Heart left ventricle (tissue), 16 donors: ENCODE data around the gene CDRT15L2. TPM values are rescaled to one million over a fixed set of nuclear protein-coding genes. Genes with fewer than 3 reads are reported as not detected.
"Not testable (repeated sequence)": the region's sequence is repeated elsewhere in the genome, so short reads cannot be mapped to it uniquely, and the experiment has no call there.

Experiments used
- ATAC-seq, 4 donors: fragments of 200-7000 bp; cut with Tn5 transposase; one replicate each; pipeline ENCODE4 v1.9.1; 2020 to 2022; ENCODE audit warnings: moderate library complexity in 4 of 4, mild to moderate bottlenecking in 3 of 4, moderate number of reproducible peaks in 1 of 4
- DNase-seq, 5 donors: peaks; one replicate each; pipeline ENCODE4 v3.0.0-alpha.2; 2020
- H3K27ac ChIP-seq, 12 donors: fragments of 200-600 bp; sonication (generic) in 4 of 12; one replicate each; pipeline versions ENCODE4 v1.5.0 to v1.8.0; 2016 to 2022; ENCODE audit warnings: mild to moderate bottlenecking in 2 of 12
- H3K27me3 ChIP-seq, 9 donors: fragments of 200-600 bp; sonication (generic) in 2 of 9; one replicate each; pipeline versions ENCODE4 v1.5.1 to v1.8.0; 2016 to 2022; ENCODE audit warnings: mild to moderate bottlenecking in 3 of 9
- H3K36me3 ChIP-seq, 9 donors: fragments of 200-600 bp; sonication (generic) in 2 of 9; one replicate each; pipeline versions ENCODE4 v1.5.0 to v1.8.0; 2018 to 2022; ENCODE audit warnings: mild to moderate bottlenecking in 2 of 9
- H3K4me1 ChIP-seq, 12 donors: fragments of 200-600 bp; sonication (generic) in 4 of 12; one replicate each; pipeline versions ENCODE4 v1.5.0 to v1.8.0; 2016 to 2022; ENCODE audit warnings: mild to moderate bottlenecking in 3 of 12
- H3K4me3 ChIP-seq, 12 donors: fragments of 200-600 bp; sonication (generic) in 4 of 12; one replicate each; pipeline versions ENCODE4 v1.5.0 to v1.8.0; 2017 to 2022; ENCODE audit warnings: mild to moderate bottlenecking in 9 of 12, moderate library complexity in 4 of 12
- H3K9me3 ChIP-seq, 12 donors: fragments of 200-600 bp; sonication (generic) in 4 of 12; one replicate each; pipeline versions ENCODE4 v1.5.0 to v1.8.0; 2016 to 2022; ENCODE audit warnings: mild to moderate bottlenecking in 1 of 12
- WGBS, 4 donors: extraction: QIAGEN DNeasy Blood & Tissue Kit in 2 of 4; methylation state at CpG; one replicate each; pipeline versions ENCODE4 v1.1.5 to v1.1.7; 2013 to 2018; 5-methylcytosine and 5-hydroxymethylcytosine counted together
- intact Hi-C, 10 donors: fragments of 100-400 bp; cut with DNase I; formaldehyde crosslinking; loops; one replicate each; pipeline versions ENCODE4 v1.11.1 to v1.14.2; 2022
- long read RNA-seq, 3 donors: library from polyadenylated mRNA; unstranded; transcript quantifications; one replicate each; pipeline ENCODE4 v2.0.0, GENCODE V29; 2020 to 2021
- polyA plus RNA-seq, 2 donors: library from polyadenylated mRNA; stranded (reverse); fragments of 200-250 nt; gene quantifications; one replicate each; pipeline ENCODE4 v1.2.3, GENCODE V29; 2013
- total RNA-seq, 9 donors: library from RNA; depleted of rRNA in 2 of 9; stranded (reverse); fragments of >200 nt in 2 of 9; fragmentation: NEBNext Ultra II Directional in 3 of 9; extraction: Animal tissue kit (Norgen Biotek cat#: 25700) in 3 of 9; gene quantifications; one replicate each; pipeline versions ENCODE4 v1.1.0 to v1.2.4, GENCODE V29; 2016 to 2023
- donor health status: ischemic (EF 13 %, LVEDD 7.1; RV severe dilation, severe dysfunction).
- donor health status: healthy with polysubstance abuse.
- donor health status: DM: no; HTN: yes; CAD: no.
- donor health status: DM: no; HTN: no; CAD: no.
- donor health status: ischemic (EF 25% LVEDD 6.9; RV normal size, moderate dysfunction).
- donor health status: ischemic (EF 25% LVEDD 5.7; RV mildly dilated, moderate dysfunction).
- donor health status: healthy.
- donor health status: DM: yes; HTN: yes; CAD: no.
- donor health status: ischemic (EF 35%, LVEDD 5.7; RV mildly dilated, moderate dysfunction).
- donor health status: nonischemic (EF 11% LVEDD 7.7; RV severe dilation, severe dysfunction).
- donor health status: DM: yes; HTN: yes; CAD: no.
- donor health status: PGD.
- donor health status: ischemic (EF 29% LVEDD 5.4; RV normal size, mild dysfunction).
- donor health status: nonischemic (EF 23%, LVEDD 6.1; RV moderate dilation, normal function).

CDRT15L2 gene
- total RNA-seq (not detected), polyA plus RNA-seq (not detected)
- long read RNA-seq, donor 1, result 0 reads
- long read RNA-seq, donor 2, result 0 reads
- long read RNA-seq, donor 3, result 0 reads

GRCh38 chr17:20579424-20579823 lies at the start of gene CDRT15L2:
Gene CDRT15L2, plus strand, starts transcription at chr17:20579724. Its CDS starts 20 bp downstream, at chr17:20579744.
- DNase-seq, H3K27ac ChIP-seq, intact Hi-C loops: not testable (repeated sequence)

GRCh38 chr17:20530104-20530503 lies 49.4 kb upstream of the CDRT15L2 start:
- H3K4me3 ChIP-seq, DNase-seq, H3K27me3 ChIP-seq, H3K9me3 ChIP-seq, H3K36me3 ChIP-seq, H3K4me1 ChIP-seq, intact Hi-C loops, ATAC-seq, H3K27ac ChIP-seq: not testable (repeated sequence)
- 64 to 76% (median 73%) methylated on average over 4 to 6 of the region's 6 CpGs for WGBS, 4 donors

More at GRCh38 chr17:20579424-20579823, at the start of gene CDRT15L2:
- not testable (repeated sequence) for H3K9me3 ChIP-seq, H3K4me3 ChIP-seq, H3K4me1 ChIP-seq, ATAC-seq, H3K27me3 ChIP-seq, H3K36me3 ChIP-seq
- 87 to 93% (median 89%) methylated on average over 11 to 12 of the region's 12 CpGs for WGBS, 4 donors

- H3K9me3 ChIP-seq, H3K36me3 ChIP-seq, intact Hi-C loops, H3K27me3 ChIP-seq, H3K4me1 ChIP-seq: not testable (repeated sequence)
- H3K4me3 ChIP-seq, result peak overlapping the region in 6 of 12 donors; percentile 15 to 39 (median 29)
- peak overlapping the region in 2 of 12 donors; percentile 30 to 54 for H3K27ac ChIP-seq
- peak; percentile 29 to 72 (median 63) for ATAC-seq
- DNase-seq, result peak in 1 of 5 donors; percentile 26
- WGBS, 4 donors, result 0 to 2% (median 2%) methylated on average over 12 to 19 of the region's 31 CpGs
Observed at GRCh38 chr17:20532544-20533090, 46.9 kb upstream of the CDRT15L2 start.

DNA sequence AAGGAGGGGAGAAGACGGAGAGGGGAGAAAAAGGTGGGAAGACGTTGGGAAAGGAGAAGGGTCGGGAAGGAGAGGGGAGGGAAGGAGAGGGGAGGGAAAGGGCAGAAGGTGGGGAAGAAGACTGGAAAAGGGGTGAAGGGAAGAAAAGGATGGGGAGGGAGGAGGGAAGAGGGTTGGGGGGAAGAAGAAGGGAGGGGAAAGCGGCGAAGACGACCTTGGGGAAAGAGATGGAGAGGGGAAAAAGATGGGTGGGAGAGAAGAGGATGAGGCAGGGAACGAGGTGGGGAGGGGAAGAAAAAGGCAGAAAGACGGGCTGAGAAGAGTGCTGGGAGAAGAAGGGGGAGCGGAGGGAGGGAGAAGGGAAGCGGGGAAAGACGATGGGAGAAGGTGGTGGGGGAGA lies 46.3 kb upstream of the CDRT15L2 start:
- peak overlapping the region in 1 of 12 donors; percentile 54 for H3K27ac ChIP-seq

GRCh38 chr17:20534711-20535550 lies 44.6 kb upstream of the CDRT15L2 start:
- DNase-seq, H3K4me3 ChIP-seq, H3K9me3 ChIP-seq, H3K4me1 ChIP-seq, ATAC-seq, H3K27ac ChIP-seq, H3K27me3 ChIP-seq, intact Hi-C loops, H3K36me3 ChIP-seq: not testable (repeated sequence)
- 66 to 72% (median 69%) methylated on average over 8 of the region's 8 CpGs for WGBS, 4 donors

More for the DNA sequence above, 46.3 kb upstream of the CDRT15L2 start:
- H3K36me3 ChIP-seq, ATAC-seq, H3K9me3 ChIP-seq, intact Hi-C loops, H3K4me1 ChIP-seq, DNase-seq, H3K27me3 ChIP-seq: not testable (repeated sequence)
- 7 to 10% (median 8%) methylated on average over 10 to 11 of the region's 11 CpGs for WGBS, 4 donors
- peak overlapping the region in 7 of 12 donors; percentile 15 to 39 (median 25) for H3K4me3 ChIP-seq

- DNase-seq, H3K27me3 ChIP-seq, H3K4me1 ChIP-seq, H3K36me3 ChIP-seq, H3K27ac ChIP-seq, H3K9me3 ChIP-seq, H3K4me3 ChIP-seq, intact Hi-C loops, ATAC-seq: not testable (repeated sequence)
- 60 to 95% methylated on average over 1 to 2 of the region's 5 CpGs; no CpG with 5 or more reads in 2 of the 4 donors for WGBS, 4 donors
Observed at GRCh38 chr17:20540414-20540813, 39.1 kb upstream of the CDRT15L2 start.

DNA sequence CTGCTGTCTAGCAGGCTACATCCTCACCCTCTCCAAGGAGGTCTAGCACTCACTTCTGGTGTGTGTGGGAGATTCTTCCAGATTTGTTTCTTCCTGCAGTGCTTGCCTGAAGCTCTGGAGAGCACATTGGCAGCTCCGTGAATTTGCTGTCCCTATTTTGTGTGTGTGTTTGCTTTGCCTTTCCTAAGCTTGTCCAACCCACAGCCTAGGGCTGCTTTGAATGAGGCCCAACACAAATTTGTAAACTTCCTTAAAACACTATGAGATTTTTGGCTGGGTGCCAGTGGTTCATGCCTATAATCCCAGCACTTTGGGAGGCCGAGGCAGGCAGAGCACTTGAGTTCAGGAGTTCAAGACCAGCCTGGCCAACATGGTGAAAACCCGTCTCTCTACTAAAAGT lies 38.7 kb upstream of the CDRT15L2 start:
- WGBS, 4 donors, result 30 to 46% (median 40%) methylated on average over 1 to 2 of the region's 3 CpGs
- H3K36me3 ChIP-seq, DNase-seq, H3K27me3 ChIP-seq, intact Hi-C loops, H3K4me3 ChIP-seq, H3K9me3 ChIP-seq, H3K27ac ChIP-seq, H3K4me1 ChIP-seq, ATAC-seq: not testable (repeated sequence)
